HEK293 (cell line): Measurements from ENCODE around the gene TMCC2.

Experiments
- BCL11A ChIP-seq: fragments of 450-650 bp; formaldehyde crosslinking; IDR thresholded peaks from 2 replicates; pipeline ENCODE4 v1.5.1; 2016; ENCODE audit warnings: low read depth, missing biosample characterization, missing genetic modification characterization
- ZBTB21 ChIP-seq: fragments of 450-650 bp; formaldehyde crosslinking; IDR thresholded peaks from 2 replicates; pipeline ENCODE4 v1.5.1; 2017; ENCODE audit warnings: missing biosample characterization, missing genetic modification characterization
- ZNF16 ChIP-seq: fragments of 450-650 bp; formaldehyde crosslinking; IDR thresholded peaks from 2 replicates; pipeline ENCODE4 v1.5.1; 2016; ENCODE audit warnings: low read depth, missing biosample characterization, missing genetic modification characterization
- ZNF223 ChIP-seq: fragments of 450-650 bp; formaldehyde crosslinking; IDR thresholded peaks from 2 replicates; pipeline ENCODE4 v1.5.1; 2016; ENCODE audit warnings: missing biosample characterization, missing genetic modification characterization
- ZNF366 ChIP-seq: fragments of 450-650 bp; formaldehyde crosslinking; conservative IDR thresholded peaks from 2 replicates; pipeline ENCODE4 v1.5.1; 2016; ENCODE audit warnings: missing biosample characterization, missing genetic modification characterization
- ZNF585B ChIP-seq: fragments of 450-650 bp; formaldehyde crosslinking; IDR thresholded peaks from 2 replicates; pipeline ENCODE4 v1.5.1; 2016; ENCODE audit warnings: missing biosample characterization, missing genetic modification characterization
- TF ChIP-seq, protein P1 (sequence below): fragments of 450-650 bp; formaldehyde crosslinking; IDR thresholded peaks from 2 replicates; pipeline ENCODE4 v1.5.1; 2016; ENCODE audit warnings: missing biosample characterization, missing genetic modification characterization

GRCh38 chr1:205266611-205267305 is 39.0 kb downstream of the TMCC2 start:
- no peak for TF ChIP-seq ZBTB21 (tag by site-specific recombination)
- TF ChIP-seq, protein P1, sequence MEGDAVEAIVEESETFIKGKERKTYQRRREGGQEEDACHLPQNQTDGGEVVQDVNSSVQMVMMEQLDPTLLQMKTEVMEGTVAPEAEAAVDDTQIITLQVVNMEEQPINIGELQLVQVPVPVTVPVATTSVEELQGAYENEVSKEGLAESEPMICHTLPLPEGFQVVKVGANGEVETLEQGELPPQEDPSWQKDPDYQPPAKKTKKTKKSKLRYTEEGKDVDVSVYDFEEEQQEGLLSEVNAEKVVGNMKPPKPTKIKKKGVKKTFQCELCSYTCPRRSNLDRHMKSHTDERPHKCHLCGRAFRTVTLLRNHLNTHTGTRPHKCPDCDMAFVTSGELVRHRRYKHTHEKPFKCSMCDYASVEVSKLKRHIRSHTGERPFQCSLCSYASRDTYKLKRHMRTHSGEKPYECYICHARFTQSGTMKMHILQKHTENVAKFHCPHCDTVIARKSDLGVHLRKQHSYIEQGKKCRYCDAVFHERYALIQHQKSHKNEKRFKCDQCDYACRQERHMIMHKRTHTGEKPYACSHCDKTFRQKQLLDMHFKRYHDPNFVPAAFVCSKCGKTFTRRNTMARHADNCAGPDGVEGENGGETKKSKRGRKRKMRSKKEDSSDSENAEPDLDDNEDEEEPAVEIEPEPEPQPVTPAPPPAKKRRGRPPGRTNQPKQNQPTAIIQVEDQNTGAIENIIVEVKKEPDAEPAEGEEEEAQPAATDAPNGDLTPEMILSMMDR (tag by site-specific recombination): no peak
- no peak for TF ChIP-seq ZNF585B
- no peak for TF ChIP-seq ZNF366 (tag by site-specific recombination)
- no peak for TF ChIP-seq ZNF16 (tag by site-specific recombination)
- no peak for TF ChIP-seq BCL11A (tag by site-specific recombination)
- no peak for TF ChIP-seq ZNF223 (tag by site-specific recombination)
